ENCODE data around the gene MYBPC3. TPM values are rescaled to one million over a fixed set of nuclear protein-coding genes. Genes with fewer than 3 reads are reported as not detected.

MYBPC3 gene
- total RNA-seq, 1 donor from 2014 or later = 0.06 TPM

GRCh38 chr11:47376525-47377371 lies 24.2 kb upstream of the MYBPC3 start:
- no peaks in the 10 kb centered on the region for H3K4me1 ChIP-seq
- Mint-ChIP-seq H3K4me3 (no peak overlapping the region), H3K27ac (peak overlapping the region; percentile 74), H3K27me3 (ENCODE audit: insufficient read depth, low read depth) (peaks cover 5% of the 10 kb centered on the region), H3K4me1 (peaks cover 6% of the 10 kb centered on the region), H3K36me3 (no peaks in the 10 kb centered on the region), H3K9me3 (no peaks in the 10 kb centered on the region)
- no peak for DNase-seq (ENCODE audit: low spot score)
- no peaks in the 10 kb centered on the region for H3K27me3 ChIP-seq
- H2AFZ ChIP-seq (replicated peaks) = no peak overlapping the region
- no peaks in the 10 kb centered on the region for H3F3A ChIP-seq (ENCODE audit: low read depth)
- no peaks in the 10 kb centered on the region for H4K20me1 ChIP-seq (ENCODE audit: low read depth)
- H3K27ac ChIP-seq = no peak overlapping the region
- H3K36me3 ChIP-seq = no peaks in the 10 kb centered on the region
- no peak overlapping the region for H3K4me2 ChIP-seq
- H3K9ac ChIP-seq = no peak overlapping the region
- H3K79me2 ChIP-seq (ENCODE audit: low read depth) = no peaks in the 10 kb centered on the region
- TF ChIP-seq CTCF (IDR thresholded peaks at IDR 0.05) (no peak), EZH2 (IDR thresholded peaks at IDR 0.05) (no peak), EZH2phosphoT487 (IDR thresholded peaks at IDR 0.05) (no peak)
- no peaks in the 10 kb centered on the region for H3K9me3 ChIP-seq (ENCODE audit: low read depth)
- H3K4me3 ChIP-seq = no peak overlapping the region

- Mint-ChIP-seq H3K27ac (peak overlapping the region; percentile 74), H3K4me3 (peak overlapping the region; percentile 3), H3K27me3 (ENCODE audit: insufficient read depth, low read depth) (peaks cover 5% of the 10 kb centered on the region), H3K4me1 (peaks cover 7% of the 10 kb centered on the region), H3K9me3 (no peaks in the 10 kb centered on the region), H3K36me3 (no peaks in the 10 kb centered on the region)
- Histone ChIP-seq H3K27ac (no peak overlapping the region), H3K79me2 (ENCODE audit: low read depth) (no peaks in the 10 kb centered on the region), H3K4me2 (no peak overlapping the region), H3K27me3 (no peaks in the 10 kb centered on the region), H3K9me3 (ENCODE audit: low read depth) (no peaks in the 10 kb centered on the region), H3F3A (ENCODE audit: low read depth) (no peaks in the 10 kb centered on the region), H3K4me1 (no peaks in the 10 kb centered on the region), H3K4me3 (no peak overlapping the region), H4K20me1 (ENCODE audit: low read depth) (no peaks in the 10 kb centered on the region), H3K9ac (no peak overlapping the region), H2AFZ (replicated peaks) (no peak overlapping the region), H3K36me3 (no peaks in the 10 kb centered on the region)
- DNase-seq (ENCODE audit: low spot score) = no peak
- TF ChIP-seq EZH2phosphoT487 (IDR thresholded peaks at IDR 0.05) = no peak
- no peak for TF ChIP-seq CTCF (IDR thresholded peaks at IDR 0.05)
- TF ChIP-seq EZH2 (IDR thresholded peaks at IDR 0.05) = no peak
Measured at GRCh38 chr11:47376107-47376524, 23.6 kb upstream of the MYBPC3 start.

- Mint-ChIP-seq H3K36me3 (no peaks in the 10 kb centered on the region), H3K9me3 (no peaks in the 10 kb centered on the region), H3K4me1 (peaks cover 7% of the 10 kb centered on the region), H3K27me3 (ENCODE audit: insufficient read depth, low read depth) (peaks cover 2% of the 10 kb centered on the region), H3K4me3 (no peak overlapping the region), H3K27ac (peak overlapping the region; percentile 74)
- no peak overlapping the region for H3K4me3 ChIP-seq
- H3K9me3 ChIP-seq (ENCODE audit: low read depth) = no peaks in the 10 kb centered on the region
- no peaks in the 10 kb centered on the region for H3K4me1 ChIP-seq
- DNase-seq (ENCODE audit: low spot score) = no peak
- no peak for TF ChIP-seq EZH2phosphoT487 (IDR thresholded peaks at IDR 0.05)
- no peak for TF ChIP-seq EZH2 (IDR thresholded peaks at IDR 0.05)
- no peak for TF ChIP-seq CTCF (IDR thresholded peaks at IDR 0.05)
- H3K27ac ChIP-seq = no peak overlapping the region
- H3K27me3 ChIP-seq = no peaks in the 10 kb centered on the region
- H3K79me2 ChIP-seq (ENCODE audit: low read depth) = no peaks in the 10 kb centered on the region
- no peak overlapping the region for H2AFZ ChIP-seq (replicated peaks)
- H3F3A ChIP-seq (ENCODE audit: low read depth) = no peaks in the 10 kb centered on the region
- H4K20me1 ChIP-seq (ENCODE audit: low read depth) = no peaks in the 10 kb centered on the region
- H3K9ac ChIP-seq = no peak overlapping the region
- no peak overlapping the region for H3K4me2 ChIP-seq
- no peaks in the 10 kb centered on the region for H3K36me3 ChIP-seq
Measured at GRCh38 chr11:47375546-47376085, 23.1 kb upstream of the MYBPC3 start.
